GM06990 (cell line): ENCODE data around the gene CD99.
"Not testable (repeated sequence)": the region's sequence is repeated elsewhere in the genome, so short reads cannot be mapped to it uniquely, and the experiment has no call there.

Experiments
- DNase-seq: peaks from one replicate; pipeline ENCODE4 v3.0.0-alpha.2; 2011; ENCODE audit not compliant: insufficient read length; ENCODE audit errors: extremely low read depth
- H3K27me3 ChIP-seq: replicated peaks from 2 replicates; pipeline ENCODE4 v1.6.0; 2011; ENCODE audit warnings: low read length; ENCODE audit not compliant: control insufficient read depth, insufficient read depth
- H3K36me3 ChIP-seq: 2 replicates; pipeline ENCODE4 v1.5.1; 2011; ENCODE audit warnings: low read length; ENCODE audit not compliant: control insufficient read depth, insufficient read depth
- H3K4me3 ChIP-seq: replicated peaks from 2 replicates; pipeline ENCODE4 v1.5.1; 2011; ENCODE audit warnings: low read depth, mild to moderate bottlenecking, control low read depth, low read length
- TF ChIP-seq, protein P1 (sequence below): IDR thresholded peaks from 2 replicates; pipeline ENCODE4 v1.5.1; 2011; ENCODE audit warnings: low read length, control low read depth, mild to moderate bottlenecking, inconsistent platforms; ENCODE audit not compliant: insufficient read depth, poor library complexity, severe bottlenecking

The CD99 gene

DNA sequence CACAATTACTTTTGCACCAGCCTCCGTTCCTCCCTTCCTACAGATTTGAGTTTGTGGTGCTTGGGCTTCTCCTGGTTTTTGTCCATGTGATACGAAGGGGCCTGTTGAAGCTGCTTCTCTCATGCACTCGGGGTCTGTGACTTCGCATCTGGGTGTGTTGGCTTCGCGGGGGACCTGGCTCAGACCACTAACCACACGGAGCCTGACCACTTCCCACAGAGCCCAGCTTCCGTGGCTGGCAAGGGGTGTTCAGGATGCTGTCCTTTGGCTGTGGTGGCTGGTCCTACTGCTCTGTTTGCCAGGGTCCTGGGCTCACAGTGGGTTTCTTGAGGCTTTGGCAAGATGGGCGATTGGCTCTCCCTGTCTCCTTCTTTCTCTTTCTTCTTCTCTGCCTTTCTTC is 41.0 kb downstream of the CD99 start:
- Histone ChIP-seq H3K36me3 (peaks cover 10% of the 10 kb centered on the region), H3K4me3 (no peak overlapping the region), H3K27me3 (no peaks in the 10 kb centered on the region)
- TF ChIP-seq, protein P1, sequence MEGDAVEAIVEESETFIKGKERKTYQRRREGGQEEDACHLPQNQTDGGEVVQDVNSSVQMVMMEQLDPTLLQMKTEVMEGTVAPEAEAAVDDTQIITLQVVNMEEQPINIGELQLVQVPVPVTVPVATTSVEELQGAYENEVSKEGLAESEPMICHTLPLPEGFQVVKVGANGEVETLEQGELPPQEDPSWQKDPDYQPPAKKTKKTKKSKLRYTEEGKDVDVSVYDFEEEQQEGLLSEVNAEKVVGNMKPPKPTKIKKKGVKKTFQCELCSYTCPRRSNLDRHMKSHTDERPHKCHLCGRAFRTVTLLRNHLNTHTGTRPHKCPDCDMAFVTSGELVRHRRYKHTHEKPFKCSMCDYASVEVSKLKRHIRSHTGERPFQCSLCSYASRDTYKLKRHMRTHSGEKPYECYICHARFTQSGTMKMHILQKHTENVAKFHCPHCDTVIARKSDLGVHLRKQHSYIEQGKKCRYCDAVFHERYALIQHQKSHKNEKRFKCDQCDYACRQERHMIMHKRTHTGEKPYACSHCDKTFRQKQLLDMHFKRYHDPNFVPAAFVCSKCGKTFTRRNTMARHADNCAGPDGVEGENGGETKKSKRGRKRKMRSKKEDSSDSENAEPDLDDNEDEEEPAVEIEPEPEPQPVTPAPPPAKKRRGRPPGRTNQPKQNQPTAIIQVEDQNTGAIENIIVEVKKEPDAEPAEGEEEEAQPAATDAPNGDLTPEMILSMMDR, result no peak
- DNase-seq, result no peak

DNA sequence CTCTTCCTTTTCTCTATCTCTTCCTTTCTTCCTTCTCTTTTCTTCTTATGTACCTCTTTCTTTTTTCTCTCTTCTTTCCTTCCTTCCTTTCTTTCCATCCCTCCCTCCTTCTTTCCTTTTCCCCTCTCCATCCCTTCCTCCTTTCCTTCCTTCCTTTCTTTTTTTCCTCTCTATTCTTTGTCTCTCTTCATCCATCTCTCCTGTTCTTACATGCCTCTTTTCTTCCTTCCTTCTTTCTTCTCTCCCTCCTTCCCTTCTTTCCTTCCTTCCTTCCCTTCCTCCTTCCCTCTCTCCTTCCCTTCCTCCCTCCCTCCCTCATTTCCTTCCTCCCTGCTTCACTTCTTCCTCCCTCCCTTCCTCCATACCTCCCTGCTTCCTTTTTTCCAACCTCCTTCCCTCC is 41.6 kb downstream of the CD99 start:
- DNase-seq, result no peak
- TF ChIP-seq, protein P1, result no peak
- Histone ChIP-seq H3K27me3 (no peaks in the 10 kb centered on the region), H3K4me3 (no peak overlapping the region), H3K36me3 (peaks cover 9% of the 10 kb centered on the region)

DNA sequence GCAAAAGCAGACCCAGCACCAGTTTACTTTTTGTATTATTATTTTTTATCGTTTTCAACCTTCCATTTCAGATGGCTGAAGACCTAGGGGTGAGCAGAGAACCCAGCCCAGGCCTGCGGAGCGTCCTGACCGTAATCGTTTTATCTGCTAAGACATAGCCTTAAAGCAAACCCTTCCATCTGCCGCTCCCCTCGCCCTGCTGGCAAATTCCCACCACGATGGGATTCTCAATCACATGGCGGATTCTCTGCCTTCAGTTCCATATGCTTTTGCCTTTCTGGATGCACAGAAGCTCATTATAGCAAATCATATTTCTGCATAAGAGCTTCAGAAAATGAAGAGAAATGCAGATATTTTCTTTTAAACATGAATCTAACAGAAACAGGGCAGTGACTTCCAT is 42.2 kb downstream of the CD99 start:
- TF ChIP-seq, protein P1, result no peak
- Histone ChIP-seq H3K4me3 (no peak overlapping the region), H3K27me3 (no peaks in the 10 kb centered on the region), H3K36me3 (peaks cover 12% of the 10 kb centered on the region)
- DNase-seq, result no peak

DNA sequence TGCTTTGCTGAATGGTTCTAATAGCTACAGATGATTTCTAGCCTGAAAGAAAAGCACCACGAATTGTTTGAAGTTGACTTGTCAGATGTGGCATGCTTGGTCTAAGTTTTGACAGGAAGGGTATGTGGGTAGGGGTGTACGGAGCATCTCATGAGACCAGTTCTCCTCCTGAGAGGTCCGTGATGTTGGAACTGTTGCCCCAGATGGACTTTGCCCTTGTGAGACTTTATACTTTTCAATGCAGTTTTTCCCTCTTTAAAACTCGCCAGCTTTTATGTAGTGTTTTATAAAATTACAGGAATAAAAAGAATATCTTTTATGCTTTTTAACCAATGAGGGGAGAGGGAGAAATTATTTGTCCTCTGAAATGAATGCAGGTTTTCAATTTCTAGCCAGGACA is 44.2 kb downstream of the CD99 start:
- no peak for DNase-seq
- H3K4me3 ChIP-seq, result no peak overlapping the region
- TF ChIP-seq, protein P1, result no peak
- H3K27me3 ChIP-seq, result no peaks in the 10 kb centered on the region
- H3K36me3 ChIP-seq, result peaks cover 13% of the 10 kb centered on the region

DNA sequence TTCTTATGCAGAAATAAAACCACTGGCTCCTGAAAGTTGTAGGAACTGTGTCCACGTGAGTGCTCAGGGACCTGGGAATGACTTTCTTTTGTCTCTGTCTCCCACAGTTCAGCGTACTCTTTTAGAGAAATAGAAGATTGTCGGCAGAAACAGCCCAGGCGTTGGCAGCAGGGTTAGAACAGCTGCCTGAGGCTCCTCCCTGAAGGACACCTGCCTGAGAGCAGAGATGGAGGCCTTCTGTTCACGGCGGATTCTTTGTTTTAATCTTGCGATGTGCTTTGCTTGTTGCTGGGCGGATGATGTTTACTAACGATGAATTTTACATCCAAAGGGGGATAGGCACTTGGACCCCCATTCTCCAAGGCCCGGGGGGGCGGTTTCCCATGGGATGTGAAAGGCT is 49.6 kb downstream of the CD99 start:
- DNase-seq, result no peak
- TF ChIP-seq, protein P1, result no peak
- Histone ChIP-seq H3K36me3 (peaks cover 5% of the 10 kb centered on the region), H3K4me3 (no peak overlapping the region), H3K27me3 (no peaks in the 10 kb centered on the region)

DNA sequence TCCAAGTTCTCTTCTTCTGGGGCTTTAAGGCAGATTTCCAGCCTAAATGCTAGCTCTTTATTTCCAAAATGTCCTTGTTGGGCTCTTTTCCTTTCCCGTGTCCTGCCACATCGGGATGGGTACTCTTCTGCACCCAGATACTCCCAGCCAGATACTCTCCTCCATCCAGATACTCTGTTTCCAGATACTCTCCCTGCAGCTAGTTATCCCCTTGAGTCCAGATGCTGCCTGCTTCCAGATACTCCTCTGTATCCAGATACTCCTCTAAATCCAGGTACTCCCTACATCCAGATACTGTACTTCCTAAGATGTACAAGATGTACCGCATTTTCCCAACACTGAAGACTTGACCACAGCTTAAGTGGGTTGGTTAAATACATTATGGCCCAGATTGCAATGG is 50.3 kb downstream of the CD99 start:
- no peak for DNase-seq
- peaks cover 5% of the 10 kb centered on the region for H3K36me3 ChIP-seq
- TF ChIP-seq, protein P1, result no peak
- H3K27me3 ChIP-seq, result no peaks in the 10 kb centered on the region
- H3K4me3 ChIP-seq, result no peak overlapping the region

DNA sequence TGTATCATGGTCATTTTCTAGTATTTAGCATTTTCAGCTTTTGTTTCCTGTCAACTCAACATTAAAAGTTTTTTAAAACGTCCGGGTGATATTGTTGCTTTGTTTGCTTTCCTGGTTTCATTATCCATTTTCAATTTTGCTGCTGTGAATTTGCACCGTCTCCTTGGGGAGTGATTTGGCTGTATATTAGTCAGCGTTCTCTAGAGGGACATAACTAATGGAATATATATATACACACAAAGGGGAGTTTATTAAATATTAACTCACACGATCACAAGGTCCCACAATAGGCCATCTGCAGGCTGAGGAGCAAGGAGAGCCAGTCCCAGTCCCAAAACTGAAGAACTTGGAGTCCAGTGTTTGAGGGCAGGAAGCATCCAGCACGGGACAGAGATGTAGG is 55.2 kb downstream of the CD99 start:
- not testable (repeated sequence) for H3K27me3 ChIP-seq, H3K4me3 ChIP-seq, DNase-seq, H3K36me3 ChIP-seq
